Neuronal stem cell (in vitro differentiated cells): ENCODE measurements around the gene CABP1.
"Not testable (repeated sequence)": the region's sequence is repeated elsewhere in the genome, so short reads cannot be mapped to it uniquely, and the experiment has no call there.

Experiments
- DNase-seq: peaks from one replicate; pipeline ENCODE4 v3.0.0-alpha.2; 2013; ENCODE audit warnings: low spot score
- H2AFZ ChIP-seq: one replicate; pipeline ENCODE4 v1.6.1; 2013; ENCODE audit warnings: mild to moderate bottlenecking, low read length, inconsistent platforms
- H2AK5ac ChIP-seq: 2 replicates; pipeline ENCODE4 v1.6.1; 2013; ENCODE audit warnings: low read depth, mild to moderate bottlenecking, inconsistent platforms, low read length, moderate library complexity, mixed read lengths
- H2BK120ac ChIP-seq: 2 replicates; pipeline ENCODE4 v1.6.1; 2013; ENCODE audit warnings: low read depth, mild to moderate bottlenecking, inconsistent platforms, low read length, moderate library complexity, mixed read lengths
- H2BK12ac ChIP-seq: one replicate; pipeline ENCODE4 v1.6.1; 2013; ENCODE audit warnings: low read length, inconsistent platforms
- H2BK15ac ChIP-seq: 2 replicates; pipeline ENCODE4 v1.6.1; 2013; ENCODE audit warnings: mild to moderate bottlenecking, low read length, inconsistent platforms, mixed read lengths
- H2BK5ac ChIP-seq: one replicate; pipeline ENCODE4 v1.6.1; 2013; ENCODE audit warnings: inconsistent platforms, mild to moderate bottlenecking, low read length, moderate library complexity
- H3K14ac ChIP-seq: one replicate; pipeline ENCODE4 v1.6.1; 2013; ENCODE audit warnings: low read length, inconsistent platforms
- H3K18ac ChIP-seq: 2 replicates; pipeline ENCODE4 v1.6.1; 2013; ENCODE audit warnings: low read length, inconsistent platforms
- H3K23ac ChIP-seq: 2 replicates; pipeline ENCODE4 v1.6.1; 2013; ENCODE audit warnings: low read depth, mild to moderate bottlenecking, mixed read lengths, low read length, inconsistent platforms; ENCODE audit not compliant: poor library complexity
- H3K27ac ChIP-seq: replicated peaks from 3 replicates; pipeline ENCODE4 v1.5.1; 2013; ENCODE audit warnings: low read length, inconsistent platforms
- H3K27me3 ChIP-seq, 3 experiments: 2 replicates each; pipeline ENCODE4 v1.6.1; 2013; ENCODE audit warnings: low read length in 3 of 3, mild to moderate bottlenecking in 2 of 3, inconsistent platforms in 1 of 3, low read depth in 1 of 3, mixed read lengths in 1 of 3, moderate library complexity in 1 of 3; ENCODE audit not compliant: control insufficient read depth in 3 of 3, insufficient read depth in 3 of 3
- H3K36me3 ChIP-seq, 2 donors: replicated peaks in 1 of 2; 2 replicates each; pipeline ENCODE4 v1.6.1; 2013; ENCODE audit warnings: low read length in 2 of 2; ENCODE audit not compliant: control insufficient read depth in 2 of 2, insufficient read depth in 2 of 2
- H3K4ac ChIP-seq: 2 replicates; pipeline ENCODE4 v1.6.1; 2013; ENCODE audit warnings: inconsistent platforms, mild to moderate bottlenecking, low read length, moderate library complexity
- H3K4me1 ChIP-seq, 2 donors: 1 replicate in 1 of 2; 2 replicates in 1 of 2; pipeline ENCODE4 v1.6.1; 2013; ENCODE audit warnings: low read length in 2 of 2, low read depth in 1 of 2; ENCODE audit not compliant: control insufficient read depth in 2 of 2, insufficient read depth in 1 of 2
- H3K4me2 ChIP-seq: one replicate; pipeline ENCODE4 v1.6.1; 2013; ENCODE audit warnings: mild to moderate bottlenecking, low read length, inconsistent platforms; ENCODE audit not compliant: insufficient read depth, poor library complexity, severe bottlenecking
- H3K4me3 ChIP-seq, 2 donors: 2 replicates each; pipeline ENCODE4 v1.5.1; 2013; ENCODE audit warnings: low read length in 2 of 2, mild to moderate bottlenecking in 2 of 2, inconsistent platforms in 1 of 2, moderate library complexity in 1 of 2
- H3K79me1 ChIP-seq: one replicate; pipeline ENCODE4 v1.6.1; 2013; ENCODE audit warnings: low read depth, mild to moderate bottlenecking, inconsistent platforms, low read length, moderate library complexity
- H3K9ac ChIP-seq: one replicate; pipeline ENCODE4 v1.6.1; 2013; ENCODE audit warnings: mild to moderate bottlenecking, low read depth, low read length, inconsistent platforms; ENCODE audit not compliant: poor library complexity
- H3K9me3 ChIP-seq, 2 donors: replicated peaks in 1 of 2; 2 replicates each; pipeline versions ENCODE3 to v1.6.1; 2013; ENCODE audit warnings: low read length in 2 of 2, mild to moderate bottlenecking in 2 of 2, inconsistent platforms in 1 of 2, low read depth in 1 of 2, mixed read lengths in 1 of 2, moderate library complexity in 1 of 2; ENCODE audit not compliant: control insufficient read depth in 2 of 2, insufficient read depth in 1 of 2
- H4K8ac ChIP-seq: one replicate; pipeline ENCODE4 v1.6.1; 2013; ENCODE audit warnings: low read depth, mild to moderate bottlenecking, inconsistent platforms, low read length, moderate library complexity
- H4K91ac ChIP-seq: one replicate; pipeline ENCODE4 v1.6.1; 2013; ENCODE audit warnings: low read length, low read depth, mild to moderate bottlenecking, inconsistent platforms; ENCODE audit not compliant: poor library complexity
- WGBS, 2 donors: extraction: QIAGEN DNeasy Blood & Tissue Kit; methylation state at CpG; one replicate each; pipeline ENCODE4 v1.1.7; 2013; ENCODE audit warnings: missing lambda C conversion rate in 2 of 2, mixed read lengths in 1 of 2; ENCODE audit not compliant: insufficient read length in 2 of 2, insufficient replicate concordance in 1 of 2; ENCODE audit errors: extremely low coverage in 2 of 2; 5-methylcytosine and 5-hydroxymethylcytosine counted together

CABP1 gene

GRCh38 chr12:120668868-120669840, 28.7 kb downstream of the CABP1 start:
- Histone ChIP-seq H3K4me1 (peaks cover 12 to 15% of the 10 kb centered on the region in 2 donors), H3K23ac (no peak overlapping the region), H3K18ac (peak overlapping the region; percentile 65), H2BK120ac (no peak overlapping the region), H3K79me1 (no peaks in the 10 kb centered on the region), H3K4ac (no peak overlapping the region), H3K27ac (no peak overlapping the region), H3K14ac (no peak overlapping the region), H4K8ac (no peak overlapping the region), H2BK15ac (no peak overlapping the region), H2BK5ac (no peak overlapping the region), H3K36me3 (no peaks in the 10 kb centered on the region), H3K9ac (no peak overlapping the region), H2BK12ac (no peak overlapping the region), H3K27me3 (no peaks in the 10 kb centered on the region), H2AK5ac (no peak overlapping the region), H3K4me3 (no peak overlapping the region), H3K4me2 (peak overlapping the region; percentile 21), H2AFZ (peak overlapping the region; percentile 60), H3K9me3 (no peaks in the 10 kb centered on the region), H4K91ac (no peak overlapping the region)
- no peak for DNase-seq
- no CpG with 5 or more reads among the region's 19 CpGs for WGBS, 2 donors

- not testable (repeated sequence) for H2BK120ac ChIP-seq, H3K9me3 ChIP-seq, H3K79me1 ChIP-seq, H3K4me2 ChIP-seq, H3K9ac ChIP-seq, H3K27me3 ChIP-seq, H2AFZ ChIP-seq, H3K18ac ChIP-seq, H2AK5ac ChIP-seq, H2BK5ac ChIP-seq, H4K91ac ChIP-seq, H2BK15ac ChIP-seq, H3K4me3 ChIP-seq, H3K27ac ChIP-seq, H3K36me3 ChIP-seq, H3K4ac ChIP-seq, DNase-seq, H2BK12ac ChIP-seq, H3K14ac ChIP-seq, H3K23ac ChIP-seq, H4K8ac ChIP-seq
- WGBS, 2 donors, result no CpG with 5 or more reads among the region's 6 CpGs
- peaks cover 12 to 15% of the 10 kb centered on the region in 2 donors for H3K4me1 ChIP-seq
These were observed 29.8 kb downstream of the CABP1 start for GRCh38 chr12:120670237-120670636.

GRCh38 chr12:120670667-120671066, 30.2 kb downstream of the CABP1 start:
- Histone ChIP-seq H3K27ac (no peak overlapping the region), H2AK5ac (no peak overlapping the region), H3K18ac (no peak overlapping the region), H3K4ac (no peak overlapping the region), H3K4me1 (peaks cover 12 to 15% of the 10 kb centered on the region in 2 donors), H2AFZ (no peak overlapping the region), H2BK5ac (no peak overlapping the region), H2BK120ac (no peak overlapping the region), H3K4me2 (no peak overlapping the region), H3K9ac (no peak overlapping the region), H3K36me3 (no peaks in the 10 kb centered on the region), H3K14ac (no peak overlapping the region), H3K79me1 (no peaks in the 10 kb centered on the region), H3K9me3 (no peaks in the 10 kb centered on the region), H3K23ac (no peak overlapping the region), H4K91ac (no peak overlapping the region), H3K4me3 (no peak overlapping the region), H3K27me3 (no peaks in the 10 kb centered on the region), H2BK15ac (no peak overlapping the region), H4K8ac (no peak overlapping the region), H2BK12ac (no peak overlapping the region)
- no peak for DNase-seq
- no CpG with 5 or more reads among the region's 5 CpGs for WGBS, 2 donors

- Histone ChIP-seq H3K23ac (no peak overlapping the region), H2BK12ac (no peak overlapping the region), H2AFZ (no peak overlapping the region), H2BK5ac (no peak overlapping the region), H2BK15ac (no peak overlapping the region), H3K79me1 (no peaks in the 10 kb centered on the region), H3K9ac (no peak overlapping the region), H3K4me2 (no peak overlapping the region), H3K14ac (no peak overlapping the region), H3K27me3 (no peaks in the 10 kb centered on the region), H3K4me3 (no peak overlapping the region), H2AK5ac (no peak overlapping the region), H3K36me3 (no peaks in the 10 kb centered on the region), H3K4me1 (peaks cover 2 to 4% of the 10 kb centered on the region in 2 donors), H4K91ac (no peak overlapping the region), H3K9me3 (no peaks in the 10 kb centered on the region), H3K27ac (no peak overlapping the region), H4K8ac (no peak overlapping the region), H3K4ac (no peak overlapping the region), H2BK120ac (no peak overlapping the region), H3K18ac (no peak overlapping the region)
- no peak for DNase-seq
- WGBS, 2 donors, result no CpG with 5 or more reads among the region's 6 CpGs
These were observed 33.7 kb downstream of the CABP1 start for GRCh38 chr12:120674097-120674636.
